GM18870 (cell line): ENCODE results near the gene VGLL4.
"Not testable (repeated sequence)": the region's sequence is repeated elsewhere in the genome, so short reads cannot be mapped to it uniquely, and the experiment has no call there.

ENCODE experiments used
- ATAC-seq: cut with Tn5 transposase; IDR thresholded peaks from one replicate; pipeline ENCODE4 v1.9.1; 2021; ENCODE audit warnings: moderate library complexity; ENCODE audit not compliant: unreplicated experiment

VGLL4 gene

DNA sequence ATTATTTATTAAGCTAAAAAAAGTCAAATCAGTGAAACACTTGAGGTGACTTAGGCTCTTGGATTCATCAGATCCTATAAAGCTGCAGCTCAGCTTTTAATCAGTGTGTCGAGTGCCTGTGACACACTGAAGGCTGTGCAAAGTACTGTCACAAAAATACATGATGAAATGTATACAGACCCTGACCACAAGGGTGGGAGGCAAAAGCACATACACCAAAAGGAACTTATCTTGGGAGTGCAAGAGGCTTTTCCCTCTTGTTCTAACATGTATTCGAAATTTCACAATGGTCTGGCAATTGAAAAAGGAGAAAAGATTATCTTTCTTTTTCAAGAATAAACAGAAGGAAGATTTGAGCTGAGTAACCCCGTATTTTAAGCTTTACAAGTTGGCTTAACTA is 35.9 kb downstream of the VGLL4 start:
- ATAC-seq: no peak

DNA sequence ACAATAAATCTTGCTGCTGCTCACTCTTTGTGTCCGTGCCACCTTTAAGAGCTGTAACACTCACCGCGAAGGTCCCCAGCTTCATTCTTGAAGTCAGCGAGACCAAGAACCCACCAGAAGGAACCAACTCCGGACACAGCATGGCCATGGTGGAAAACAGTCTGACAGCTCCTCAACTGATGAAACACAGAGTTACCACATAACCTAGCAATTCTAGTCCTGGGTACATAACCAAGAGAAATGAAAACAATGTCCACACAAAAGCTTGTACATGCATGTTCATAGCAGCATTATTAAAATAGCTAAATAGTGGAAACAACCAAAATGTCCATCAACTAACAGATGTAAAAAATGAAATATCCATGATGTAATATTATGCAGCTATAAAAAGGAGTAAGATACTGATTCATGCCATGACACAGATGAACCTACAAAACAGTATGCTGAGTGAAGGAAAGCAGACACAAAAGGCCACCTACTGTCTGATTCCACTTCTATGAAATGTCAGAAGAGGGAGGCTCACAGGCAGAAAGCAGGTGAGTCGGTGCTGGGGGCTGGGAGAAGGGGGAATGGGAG is 36.8 kb downstream of the VGLL4 start:
- no peak for ATAC-seq

DNA sequence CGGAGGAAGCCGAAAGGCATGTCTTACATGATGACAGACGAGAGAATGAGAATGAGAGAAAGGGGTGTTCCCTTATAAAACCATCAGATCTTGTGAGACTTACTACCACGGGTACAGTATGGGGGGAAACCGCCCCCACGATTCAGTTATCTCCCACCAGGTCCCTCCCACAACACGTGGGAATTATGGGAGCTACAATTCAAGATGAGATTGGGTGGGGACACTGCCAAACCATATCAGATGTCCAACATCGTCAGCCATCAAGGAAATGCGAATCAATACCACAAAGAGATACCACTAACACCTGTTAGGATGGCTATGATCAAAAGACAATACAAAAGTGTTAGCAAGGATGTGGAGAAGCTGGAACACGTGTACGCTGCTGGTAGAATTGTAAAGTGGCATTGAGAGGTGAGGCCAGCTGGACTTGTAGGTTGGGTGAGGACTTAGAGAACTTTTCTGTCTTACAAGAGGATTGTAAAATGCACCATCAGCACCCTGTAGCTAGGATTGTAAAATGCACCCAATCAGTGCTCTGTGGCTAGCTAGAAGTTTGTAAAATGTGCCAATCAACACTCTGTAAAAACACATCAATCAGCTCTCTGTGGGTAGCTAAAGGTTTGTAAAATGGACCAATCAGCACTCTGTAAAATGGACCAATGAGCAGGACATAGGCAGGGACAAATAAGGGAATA is 37.5 kb downstream of the VGLL4 start:
- no peak for ATAC-seq

DNA sequence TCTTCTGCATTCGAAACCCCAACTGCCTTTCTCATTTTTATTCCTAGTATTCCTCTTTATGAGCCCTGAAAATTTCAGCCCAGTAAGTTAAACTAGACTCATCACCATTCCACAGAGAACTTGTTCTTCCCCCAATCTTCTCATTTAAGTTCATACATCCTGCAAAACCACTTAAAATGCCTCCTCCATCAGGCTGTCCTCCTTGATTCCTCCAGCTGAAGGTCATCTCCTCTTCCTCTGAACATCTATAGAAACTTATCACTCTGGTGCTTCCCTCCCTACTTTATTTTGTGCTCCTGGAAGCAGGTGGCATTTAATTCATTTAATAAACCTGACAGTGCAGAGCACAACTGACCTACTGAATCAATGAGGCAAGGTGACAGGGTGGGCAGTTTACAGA is 38.3 kb downstream of the VGLL4 start:
- ATAC-seq: no peak

DNA sequence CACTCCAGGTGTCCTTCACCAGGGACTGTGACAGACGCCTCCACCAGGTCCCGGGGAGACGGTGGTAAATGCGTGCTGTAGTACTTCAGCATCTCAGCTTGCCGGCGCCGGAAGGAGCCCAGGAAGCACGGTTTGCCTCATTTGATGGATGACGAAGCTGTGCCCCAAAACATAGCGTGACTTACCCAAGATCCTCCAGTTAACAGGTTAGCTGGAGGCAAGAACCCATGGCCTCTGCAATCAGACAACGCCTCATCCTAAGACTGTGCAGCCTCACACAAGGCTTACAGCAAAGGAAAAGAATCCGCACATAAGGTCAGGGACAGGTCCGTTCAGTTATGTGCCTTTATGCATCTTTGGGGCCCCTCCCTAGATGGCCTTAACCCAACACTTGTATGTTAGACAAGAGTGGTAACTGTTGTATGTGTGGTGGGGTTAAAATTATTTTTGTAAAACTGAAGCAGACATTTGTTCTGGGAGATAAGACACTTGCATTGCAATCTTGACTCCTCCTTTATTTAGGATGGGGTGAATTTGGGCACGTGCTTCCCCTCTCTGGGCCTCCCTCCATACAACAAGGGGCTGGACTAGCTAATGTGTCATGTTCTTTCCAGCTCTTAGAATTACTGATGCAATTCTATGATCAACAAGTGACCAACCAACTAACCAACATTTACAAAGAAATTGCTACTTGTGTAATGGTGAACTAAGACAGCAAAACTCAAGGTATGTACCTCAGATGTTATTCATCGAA is 39.4 kb downstream of the VGLL4 start:
- no peak for ATAC-seq

DNA sequence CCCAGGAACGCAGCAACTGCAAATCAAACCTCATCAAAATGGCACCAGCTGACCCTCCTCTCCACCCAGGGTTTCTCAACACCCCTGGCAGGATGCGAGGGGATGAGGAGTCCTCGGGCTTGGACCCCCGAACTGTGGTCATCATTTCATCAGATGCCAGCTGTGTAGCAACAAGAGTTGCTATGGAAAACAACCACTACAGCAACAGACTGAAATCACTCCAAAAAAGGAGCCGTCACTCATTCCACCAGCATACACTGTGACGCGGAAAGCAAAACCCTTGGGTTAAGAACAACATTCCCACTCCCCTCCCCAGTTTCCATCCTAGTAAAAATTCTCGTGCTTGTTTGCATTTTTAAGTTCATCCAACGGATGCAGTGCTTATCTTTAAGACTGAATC is 40.1 kb downstream of the VGLL4 start:
- ATAC-seq: no peak

DNA sequence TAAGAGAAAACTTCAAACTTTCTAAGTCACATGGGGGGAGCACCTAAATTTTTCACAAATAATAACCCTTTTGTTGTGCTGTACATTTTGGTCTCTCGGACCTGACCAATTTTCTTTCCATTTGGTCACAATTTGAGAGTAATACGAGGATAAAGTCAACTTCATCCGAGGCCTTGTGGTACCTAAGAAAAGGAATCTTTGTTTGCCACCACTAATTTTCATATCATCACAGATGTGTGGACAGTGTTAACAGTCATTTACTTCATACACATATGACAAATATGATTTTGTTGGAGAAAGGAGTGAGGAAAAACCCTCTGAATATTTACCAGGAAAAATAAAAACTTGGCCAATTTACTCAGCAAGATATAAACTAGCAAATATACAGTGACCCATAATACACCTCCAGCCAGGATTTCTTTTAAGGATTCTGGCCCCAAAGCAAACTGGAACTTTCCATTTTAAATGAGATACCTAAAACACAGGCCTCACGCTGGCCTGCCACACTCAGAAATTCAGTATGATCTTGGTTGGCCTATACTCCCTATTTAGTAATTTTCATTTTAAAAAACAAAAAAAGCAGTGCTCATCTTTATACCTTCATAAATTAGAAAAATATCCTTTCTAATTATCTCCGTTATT is 40.7 kb downstream of the VGLL4 start:
- no peak for ATAC-seq

DNA sequence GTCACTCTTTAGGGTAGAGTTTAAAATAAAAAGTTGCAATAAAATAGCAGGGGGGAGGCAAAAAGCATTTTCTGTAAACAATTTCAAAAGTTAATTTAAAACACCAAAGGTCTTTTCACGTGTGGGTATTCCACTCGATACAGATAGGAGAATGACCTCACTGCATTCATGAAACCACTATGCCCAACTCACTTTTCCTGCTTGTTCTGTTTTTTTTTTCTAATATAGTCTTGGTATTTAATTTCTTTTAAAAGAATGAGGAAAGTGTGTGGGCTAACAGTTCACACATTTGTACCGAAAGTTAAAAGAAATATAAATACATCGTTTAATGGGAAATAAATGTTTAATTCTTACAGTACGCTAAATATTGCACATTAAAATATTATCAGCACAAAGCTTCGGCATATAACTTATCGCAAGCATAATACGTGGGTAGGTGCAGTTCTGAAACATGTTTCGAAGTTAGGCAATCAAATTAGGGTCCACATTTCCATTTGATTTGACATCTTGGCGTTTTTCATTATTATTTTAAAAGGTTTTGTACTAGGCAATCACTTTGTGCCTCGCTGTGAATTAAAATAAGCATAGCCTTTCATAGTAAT is 41.4 kb downstream of the VGLL4 start:
- no peak for ATAC-seq

DNA sequence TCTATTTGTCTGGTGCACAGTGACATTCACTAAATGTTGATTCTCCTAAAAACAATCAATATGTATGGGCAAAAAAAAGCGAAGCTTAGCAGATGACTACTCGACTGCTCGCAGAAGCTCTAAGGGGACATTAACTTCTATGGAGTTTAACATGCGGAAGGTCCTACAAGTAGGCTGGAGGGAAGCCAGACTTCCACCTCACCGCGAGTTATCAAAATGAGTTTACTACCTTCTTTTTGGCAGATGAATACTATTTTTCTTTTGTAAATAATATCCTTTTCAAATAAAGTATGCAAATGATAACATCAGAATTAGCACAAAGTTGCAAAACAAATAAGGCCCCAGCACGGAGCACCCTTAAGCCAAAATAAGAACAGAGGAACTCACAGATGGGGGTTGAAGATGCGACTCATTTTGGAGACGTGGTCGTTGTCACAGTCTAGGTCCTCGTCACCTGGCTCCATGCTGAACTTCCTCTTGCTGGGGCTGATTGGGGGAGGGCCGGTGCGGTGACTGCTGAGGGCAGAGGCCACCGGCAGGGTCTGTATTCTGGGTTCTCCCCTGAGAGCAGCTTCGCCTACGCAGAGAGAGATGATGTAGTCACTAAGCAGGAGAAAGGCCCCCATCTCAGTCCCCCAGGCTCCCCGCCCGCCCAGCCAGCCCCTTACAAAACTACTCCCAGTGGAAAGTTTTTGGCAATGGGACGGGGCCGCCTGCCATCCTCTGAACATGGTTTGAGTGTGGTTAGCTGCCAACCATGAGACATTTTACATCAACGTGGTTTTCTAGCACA is 42.1 kb downstream of the VGLL4 start:
- ATAC-seq: peak; percentile 84

DNA sequence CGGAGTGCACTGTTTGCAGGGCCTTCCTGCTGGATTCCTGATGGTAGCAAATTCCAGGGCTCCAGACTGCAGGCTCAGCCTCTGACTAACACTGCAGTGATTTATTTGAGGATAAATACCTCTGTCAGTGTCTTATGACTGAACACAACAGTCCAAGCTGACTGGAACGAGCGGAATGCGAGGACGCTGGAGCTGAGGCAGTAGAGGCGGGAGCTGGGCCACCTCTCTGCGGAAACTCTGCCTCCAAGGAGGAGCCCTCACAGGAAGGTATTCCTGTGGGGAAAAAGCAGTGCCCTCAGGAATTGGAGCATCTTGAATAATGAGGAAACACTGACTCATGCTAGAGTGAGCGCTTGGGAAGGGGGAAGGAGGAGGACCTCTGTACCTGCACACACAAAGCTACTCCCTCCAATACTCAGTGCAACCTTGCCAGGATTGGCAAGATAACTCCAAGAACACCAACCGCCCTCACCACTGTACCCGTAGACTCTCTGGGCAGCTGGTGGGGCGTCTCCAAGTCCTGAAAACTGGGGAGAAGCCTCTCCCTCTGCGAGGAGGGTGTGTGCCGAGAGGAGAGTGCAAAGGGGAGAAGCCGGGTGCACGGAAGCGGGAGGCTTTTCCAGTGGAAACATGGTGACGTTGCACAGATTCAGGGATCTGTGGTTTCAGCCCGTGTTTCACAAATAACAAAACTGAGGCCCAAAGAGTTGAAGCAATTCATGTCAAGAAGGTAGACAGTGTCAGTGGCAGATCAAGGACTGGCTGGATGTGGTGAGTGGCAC is 43.0 kb downstream of the VGLL4 start:
- no peak for ATAC-seq

DNA sequence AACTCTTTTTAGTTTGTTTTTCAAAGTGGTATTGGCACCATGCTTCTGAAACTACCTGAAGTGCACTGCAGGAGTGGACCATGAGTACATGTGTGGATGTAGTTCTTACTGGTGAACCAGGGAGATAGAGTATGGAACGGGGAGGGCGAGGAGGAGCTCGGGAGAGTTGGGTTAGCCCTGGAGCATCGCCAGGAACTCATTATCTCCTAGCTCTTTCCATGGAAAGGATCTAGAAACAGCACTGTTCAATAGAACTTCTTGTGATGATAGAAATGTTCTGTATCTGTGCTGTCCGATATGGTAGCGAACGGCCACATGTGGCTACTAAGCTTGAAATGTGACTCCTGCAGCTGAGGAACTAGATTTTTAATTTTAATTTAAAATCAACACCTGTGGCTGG is 47.3 kb downstream of the VGLL4 start:
- no peak for ATAC-seq

DNA sequence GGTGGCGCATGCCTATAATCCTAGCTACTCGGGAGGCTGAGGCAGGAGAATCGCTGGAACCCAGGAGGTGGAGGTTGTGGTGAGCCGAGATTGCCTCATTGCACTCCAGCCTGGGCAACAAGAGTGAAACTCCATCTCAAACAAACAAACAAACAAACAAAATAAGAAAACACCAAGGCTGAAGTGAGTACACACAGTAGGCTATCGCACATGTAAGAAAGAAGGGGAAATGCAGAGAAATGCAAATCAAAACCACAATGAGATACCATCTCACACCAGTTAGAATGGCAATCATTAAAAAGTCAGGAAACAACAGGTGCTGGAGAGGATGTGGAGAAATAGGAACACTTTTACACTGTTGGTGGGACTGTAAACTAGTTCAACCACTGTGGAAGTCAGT is 48.7 kb downstream of the VGLL4 start:
- ATAC-seq: not testable (repeated sequence)

DNA sequence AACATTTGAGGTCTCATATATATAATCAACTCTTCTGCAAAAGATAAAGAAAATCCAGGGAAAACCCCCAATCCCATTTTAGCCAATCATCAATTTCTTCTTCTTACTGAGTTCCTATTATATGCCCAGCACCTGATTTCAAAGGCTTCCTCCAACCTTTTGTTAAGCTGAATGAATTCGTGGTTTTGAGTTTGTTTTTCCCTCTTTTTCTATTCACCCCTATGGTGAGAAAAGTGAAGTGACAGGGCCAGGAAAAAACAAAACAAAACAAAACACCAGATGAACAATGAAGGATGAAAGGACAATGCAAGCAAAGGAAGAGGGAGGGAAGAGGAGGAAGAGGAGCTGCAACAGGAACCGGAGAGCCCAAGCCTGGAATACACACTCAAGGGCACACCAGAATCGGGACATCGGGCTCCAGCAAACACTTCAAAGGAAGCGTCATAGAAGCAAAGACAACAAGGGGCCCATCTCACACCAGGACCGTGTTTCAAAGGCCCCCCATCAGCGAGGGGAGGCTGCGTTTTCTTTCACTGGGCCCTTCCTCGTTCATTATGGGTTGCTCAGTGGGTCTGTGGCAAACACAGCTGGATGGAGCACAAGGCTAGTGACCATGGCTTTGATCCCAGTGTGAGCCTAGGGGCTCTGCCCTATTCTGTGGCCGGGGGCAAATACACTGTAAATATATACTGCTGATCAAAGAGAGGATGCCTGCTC is 50.2 kb downstream of the VGLL4 start:
- ATAC-seq: no peak

DNA sequence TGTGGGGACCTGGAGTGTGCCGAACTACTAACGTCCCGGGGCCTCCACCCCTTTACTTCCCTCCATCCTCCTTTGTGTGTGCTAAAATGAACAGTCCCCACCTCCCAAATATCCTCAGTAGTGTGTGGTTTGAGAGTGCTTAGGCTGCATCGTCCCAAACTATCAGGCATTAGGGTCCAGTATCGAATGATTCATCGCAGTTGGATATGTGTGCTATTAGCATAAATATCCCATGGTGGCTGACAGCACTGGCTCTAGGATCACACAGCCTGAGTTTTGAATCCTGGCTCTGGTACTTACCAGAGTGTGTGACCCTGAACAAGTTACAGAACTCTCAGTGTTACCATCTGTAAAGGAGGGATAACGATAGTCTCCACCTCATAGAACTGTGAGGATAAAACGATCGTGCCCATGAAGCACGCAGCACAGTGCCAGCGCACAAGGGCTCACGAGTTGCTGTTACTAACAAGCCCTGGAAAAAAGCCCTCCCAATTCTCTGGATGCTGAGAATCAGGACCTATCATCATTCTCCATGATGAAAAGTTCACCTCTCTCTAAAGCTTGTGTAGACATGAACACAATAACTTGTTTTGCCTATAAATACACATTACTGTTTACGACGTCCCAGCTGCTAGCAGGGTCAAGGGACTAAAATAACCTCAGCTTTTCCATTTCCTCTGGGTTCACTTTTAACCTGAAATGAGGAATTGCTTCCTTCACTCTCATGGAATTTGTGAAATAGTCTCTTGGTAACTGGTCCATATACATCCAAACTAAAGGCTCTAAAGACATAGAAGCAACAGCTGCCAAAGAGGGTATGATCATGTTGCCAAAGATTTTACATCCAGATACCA is 51.0 kb downstream of the VGLL4 start:
- no peak for ATAC-seq

DNA sequence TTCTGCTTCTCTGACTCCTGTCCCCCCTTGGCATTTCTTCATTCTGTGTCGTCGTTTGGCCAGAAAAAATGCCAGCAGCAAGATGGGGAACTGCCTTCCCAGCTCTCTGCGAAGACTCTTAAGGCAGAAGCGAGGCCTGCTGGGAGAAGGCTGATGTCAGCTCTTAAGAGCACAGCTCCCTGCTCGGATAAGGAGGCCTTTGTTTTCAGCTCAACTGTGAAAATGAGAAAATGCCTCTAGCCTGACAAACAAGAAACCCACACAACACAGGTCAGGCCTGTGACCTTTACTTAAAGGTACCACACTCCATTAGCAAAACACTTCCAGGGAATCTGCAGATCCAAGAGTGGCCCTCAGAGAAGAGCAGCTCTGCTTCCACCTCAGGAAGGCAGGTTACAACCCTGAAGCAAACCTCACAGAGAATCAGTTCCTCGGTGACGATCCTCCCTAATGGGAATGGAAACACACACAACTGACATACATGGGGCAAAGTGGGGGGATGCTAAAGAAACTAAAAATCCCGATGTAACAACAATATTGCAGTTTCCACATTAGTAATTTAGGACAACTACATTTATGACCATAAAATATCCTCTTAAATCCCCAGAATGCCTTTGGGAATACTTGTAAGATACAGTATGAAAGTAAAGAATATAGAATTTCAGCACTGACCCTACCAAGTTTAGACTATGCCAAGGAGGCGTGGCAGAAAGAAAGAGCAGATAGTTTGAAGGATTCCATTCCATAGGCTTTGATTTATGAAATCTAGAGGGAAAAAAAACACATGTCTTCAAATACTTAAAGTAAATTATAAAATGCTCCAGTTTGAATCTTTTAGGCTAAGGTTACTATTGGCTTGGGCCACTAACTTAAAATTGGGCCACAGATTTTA is 52.1 kb downstream of the VGLL4 start:
- ATAC-seq: no peak

DNA sequence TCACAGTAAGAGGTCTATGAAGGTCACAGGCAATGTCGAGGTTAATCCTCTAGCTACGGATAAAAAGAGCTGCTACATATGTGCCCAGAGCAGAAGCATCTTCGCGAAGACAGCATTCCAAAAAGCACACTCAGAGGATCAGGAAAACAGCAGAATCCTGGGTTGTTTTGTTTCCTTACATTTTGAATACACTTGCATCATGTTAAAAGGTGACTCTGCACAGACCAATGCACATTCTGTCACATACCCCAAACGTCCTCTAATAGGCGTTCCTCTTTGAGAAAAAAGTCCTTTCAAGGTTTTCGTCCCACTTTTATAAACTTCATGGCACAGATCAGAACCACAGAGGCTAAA is 52.7 kb downstream of the VGLL4 start:
- no peak for ATAC-seq

DNA sequence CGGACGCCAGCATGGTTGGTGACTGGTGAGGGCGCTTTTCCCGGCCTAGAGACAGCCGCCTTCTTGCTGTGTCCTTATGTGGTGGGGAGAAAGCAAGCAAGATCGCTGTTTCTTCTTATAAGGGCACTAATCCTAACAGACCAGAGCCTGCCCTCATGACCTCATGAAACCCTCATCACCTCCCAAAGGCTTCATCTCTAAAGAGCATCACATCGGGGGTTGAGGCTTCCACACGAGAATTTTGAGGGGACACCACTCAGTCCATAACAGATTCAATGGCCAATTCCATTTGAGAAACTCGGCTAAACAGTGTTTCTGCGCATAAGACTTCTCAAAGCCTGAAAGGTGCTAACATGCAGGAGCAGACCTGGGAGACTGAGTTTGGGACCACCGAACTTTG is 54.0 kb downstream of the VGLL4 start:
- no peak for ATAC-seq
